Stimulated activated CD4-positive, alpha-beta T cell treated with anti-CD3 and anti-CD28 coated beads, Interleukin-1b, Interleukin-23, amount 100 ng/mL, for 24 hours (primary cell): ENCODE measurements around the gene FAAH.

ENCODE experiments used
- DNase-seq, 4 experiments: peaks; one replicate each; pipeline ENCODE4 v3.0.0-alpha.2; 2020; ENCODE audit warnings: low read depth in 4 of 4, low spot score in 1 of 4

The FAAH gene

DNA sequence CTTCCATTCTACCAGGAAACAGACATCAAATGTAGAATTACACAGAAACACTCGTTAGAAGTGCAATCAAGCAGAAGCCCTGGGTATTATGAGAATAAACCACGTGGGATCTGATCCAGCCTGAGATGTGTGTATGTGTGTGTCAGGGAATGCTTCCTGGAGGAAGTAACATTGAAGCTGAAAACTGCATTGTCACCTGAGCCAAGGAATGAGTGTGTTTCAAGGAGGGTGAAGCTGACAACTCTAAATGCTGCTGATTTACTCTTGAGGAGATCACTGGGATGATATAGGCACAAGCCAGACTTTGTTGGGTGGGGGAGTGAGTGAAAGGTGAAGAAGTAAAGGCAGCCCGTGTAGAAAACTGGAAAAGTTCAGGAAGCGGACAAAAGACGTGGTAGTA lies 27.6 kb downstream of the FAAH start:
- DNase-seq, result no peak

DNA sequence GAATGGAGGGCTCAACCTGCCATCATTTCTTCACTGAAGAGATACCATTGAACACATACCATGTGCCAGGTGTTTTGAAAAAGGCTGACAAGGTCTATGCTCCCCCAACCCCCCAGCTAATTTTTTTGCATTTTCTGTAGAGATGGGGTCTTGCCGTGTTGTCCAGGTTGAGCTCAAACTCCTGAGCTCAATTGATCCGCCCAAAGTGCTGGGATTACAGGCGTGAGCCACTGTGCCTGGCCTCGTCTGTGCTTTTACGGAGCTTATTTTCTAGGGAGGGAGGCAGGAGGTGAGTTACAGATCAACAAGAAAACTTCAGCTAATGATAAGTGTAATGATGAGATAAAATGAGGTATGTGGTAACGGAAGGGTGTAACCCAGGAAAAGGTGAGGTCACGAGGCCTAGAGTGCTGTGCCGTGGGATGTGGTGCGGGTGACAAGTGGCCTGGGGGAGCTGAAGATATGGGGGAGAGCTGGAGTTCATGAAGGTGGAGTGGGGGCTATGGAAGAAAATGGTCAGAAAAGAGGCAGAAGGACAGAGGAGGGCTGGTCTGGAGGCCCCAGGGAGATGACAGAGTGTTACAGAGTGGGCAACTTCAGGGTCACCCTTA lies 28.2 kb downstream of the FAAH start:
- no peak for DNase-seq

DNA sequence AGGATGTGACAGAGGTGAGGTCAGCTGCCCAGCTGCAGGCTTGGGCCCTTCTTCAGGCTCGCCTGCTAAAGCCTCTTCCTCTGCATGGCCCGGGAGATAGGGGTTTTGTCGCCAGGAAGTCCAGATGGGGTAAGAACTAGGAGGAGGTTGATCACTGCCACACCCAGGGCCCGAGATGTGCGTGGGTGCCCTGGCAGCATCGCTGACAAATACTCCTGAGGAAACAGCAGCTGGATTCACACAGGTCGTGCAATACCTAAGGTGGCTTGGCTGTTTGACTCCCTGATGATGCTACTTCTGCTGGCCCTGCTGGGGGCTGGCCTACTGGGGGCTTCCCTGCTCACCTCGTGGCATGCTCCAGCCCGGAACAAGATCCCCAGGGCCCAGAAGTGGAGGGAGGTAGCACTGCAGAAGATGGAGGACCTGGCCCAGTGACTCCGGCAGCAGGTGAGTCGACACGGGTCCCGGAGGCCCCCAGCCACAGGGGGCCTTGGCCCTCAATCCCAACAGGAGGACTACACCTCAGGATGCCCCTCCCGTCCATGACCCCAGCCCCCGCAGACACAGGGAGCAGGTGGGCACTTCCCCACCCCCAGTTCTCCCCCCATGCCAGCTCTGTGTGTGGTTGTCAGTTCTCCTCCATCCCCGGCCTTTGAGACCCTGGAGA lies 29.6 kb downstream of the FAAH start:
- no peak for DNase-seq

DNA sequence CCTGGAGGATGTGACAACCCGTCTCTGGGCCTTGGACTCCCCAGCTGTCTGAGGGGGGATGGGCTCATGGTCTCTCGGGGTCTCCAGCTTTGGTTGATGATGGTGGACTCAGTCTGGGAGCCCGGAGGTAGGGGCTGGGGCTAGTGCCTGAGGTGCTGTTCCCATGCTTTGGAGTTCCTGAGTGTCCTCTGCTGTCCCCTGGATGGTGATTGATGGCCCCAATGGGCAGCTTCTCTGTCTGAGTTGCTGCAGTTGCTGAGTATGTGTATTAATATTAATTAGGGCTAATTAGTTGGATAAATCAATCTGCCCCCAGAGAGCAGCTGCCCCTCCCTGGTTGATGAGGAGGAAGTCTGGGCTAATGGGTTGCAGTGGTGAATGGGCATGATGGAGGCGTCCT lies 30.6 kb downstream of the FAAH start:
- DNase-seq, result no peak

DNA sequence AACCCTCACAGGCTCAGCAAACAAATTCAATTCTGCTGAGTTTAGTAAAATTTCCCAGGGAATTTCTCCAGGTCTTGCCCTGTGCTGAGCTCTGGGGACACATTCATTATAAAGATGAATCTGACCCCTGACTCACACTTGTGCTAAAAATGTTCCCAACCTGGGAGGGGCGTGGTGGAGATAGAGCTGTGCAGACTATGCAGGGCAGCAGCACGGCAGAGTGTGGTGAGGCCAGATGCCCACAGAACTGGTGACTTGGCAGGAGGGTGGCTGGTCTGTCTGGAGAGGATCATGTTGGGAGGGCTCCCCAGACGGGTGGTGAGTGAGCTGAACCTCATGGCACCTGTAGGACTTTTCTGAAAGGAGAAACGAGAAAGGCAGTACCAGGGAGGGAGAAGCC lies 31.6 kb downstream of the FAAH start:
- DNase-seq, result no peak

DNA sequence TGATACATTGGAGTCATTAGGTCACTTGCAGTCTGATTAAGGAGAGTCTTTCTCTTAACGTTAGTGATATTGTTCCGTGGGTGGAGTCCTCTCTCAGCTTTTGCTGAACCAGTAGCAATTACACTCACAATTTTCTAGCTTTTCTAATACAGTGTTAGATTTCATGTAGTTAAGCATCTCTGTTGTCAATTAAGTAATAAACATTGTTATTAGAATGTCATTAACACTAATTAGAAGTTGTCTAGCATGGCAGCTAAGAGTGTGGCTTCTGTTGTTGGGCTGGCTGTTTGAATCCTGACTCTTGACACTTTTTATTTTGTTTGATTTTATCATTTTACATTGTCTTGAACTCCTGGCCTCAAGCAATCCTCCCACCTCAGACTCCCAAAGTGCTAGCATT lies 33.4 kb downstream of the FAAH start:
- no peak for DNase-seq

DNA sequence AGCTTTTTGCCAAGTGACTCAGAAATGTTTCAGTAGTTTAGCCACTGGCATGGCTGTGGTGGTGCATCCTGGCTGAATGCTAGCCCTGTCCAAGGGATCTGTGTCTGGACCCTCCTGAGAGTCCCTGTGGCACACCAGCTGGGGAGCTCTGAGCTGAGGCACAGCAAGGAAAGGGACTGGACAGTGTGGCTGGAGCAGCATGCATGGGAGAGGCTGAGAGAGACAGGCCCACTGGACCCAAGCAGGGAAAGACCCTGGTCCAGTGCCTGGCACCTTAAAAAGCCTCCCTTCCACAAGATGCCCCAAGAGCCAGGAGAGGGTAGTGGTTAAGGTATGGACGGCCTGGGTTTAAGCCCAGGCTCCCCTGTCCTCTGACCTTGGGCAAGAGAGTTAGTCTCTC lies 35.3 kb downstream of the FAAH start:
- no peak for DNase-seq

DNA sequence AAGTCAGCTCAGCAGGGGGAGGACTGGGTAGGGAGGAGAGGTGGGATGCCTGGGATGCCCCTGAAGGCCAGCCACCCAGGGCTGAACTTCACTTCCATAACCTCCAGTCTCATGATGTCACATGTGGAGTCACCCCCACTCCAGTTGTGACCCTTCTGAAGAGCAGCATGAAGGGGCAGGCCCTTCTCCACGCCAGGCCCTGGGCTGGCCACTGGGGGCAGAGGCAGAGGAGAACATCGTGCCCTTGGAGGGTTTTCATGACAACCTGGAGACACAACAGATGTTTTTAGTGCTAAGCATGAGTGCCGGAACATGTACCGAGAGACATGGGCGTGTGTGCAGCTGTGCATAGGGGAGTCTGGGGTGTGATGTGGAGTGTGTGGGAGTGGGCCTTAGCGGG lies 37.6 kb downstream of the FAAH start:
- no peak for DNase-seq

DNA sequence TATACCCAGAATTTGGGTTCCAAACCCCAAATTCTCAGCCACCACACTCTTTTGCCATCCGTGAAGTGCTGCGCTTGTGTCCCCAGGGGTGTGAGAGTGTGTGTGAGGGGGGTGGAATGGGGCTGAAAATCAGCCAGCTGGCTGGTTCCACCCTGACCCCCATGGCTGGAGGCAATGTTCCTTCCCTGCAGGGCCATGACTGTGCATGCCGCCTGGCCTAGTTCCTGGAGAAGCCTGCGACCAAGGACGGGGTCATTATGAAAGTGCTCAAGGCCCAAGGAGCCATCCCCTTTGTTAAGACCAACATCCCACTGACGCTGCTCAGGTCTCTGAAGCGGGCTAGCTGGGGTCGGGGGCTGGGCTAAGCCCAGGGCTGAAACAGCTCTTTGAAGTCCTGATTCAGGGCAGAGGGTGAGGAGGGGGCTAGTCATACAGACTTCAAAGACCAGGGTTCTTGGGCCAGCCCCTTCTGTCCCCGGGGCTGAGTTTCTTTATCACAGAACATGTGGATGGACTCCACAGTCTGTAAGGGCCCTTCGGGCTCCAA lies 38.7 kb downstream of the FAAH start:
- no peak for DNase-seq

DNA sequence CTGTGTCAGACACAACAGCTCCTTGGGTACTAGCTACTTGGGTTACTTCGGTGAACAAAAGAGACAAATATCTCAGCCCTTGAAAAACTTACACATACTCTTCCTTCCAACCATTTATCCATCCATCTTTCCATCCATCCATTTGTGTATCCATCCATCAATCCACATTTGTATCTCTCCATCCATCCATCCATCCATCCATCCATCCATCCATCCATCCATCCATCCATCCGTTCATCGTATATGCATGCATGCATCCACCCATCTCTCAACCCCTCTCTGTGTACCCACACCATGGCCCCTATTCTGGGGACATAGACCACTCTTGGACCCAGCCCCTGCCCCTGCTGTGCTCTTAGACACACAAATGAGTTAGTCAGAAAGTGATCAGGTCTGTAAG lies 40.2 kb downstream of the FAAH start:
- no peak for DNase-seq

DNA sequence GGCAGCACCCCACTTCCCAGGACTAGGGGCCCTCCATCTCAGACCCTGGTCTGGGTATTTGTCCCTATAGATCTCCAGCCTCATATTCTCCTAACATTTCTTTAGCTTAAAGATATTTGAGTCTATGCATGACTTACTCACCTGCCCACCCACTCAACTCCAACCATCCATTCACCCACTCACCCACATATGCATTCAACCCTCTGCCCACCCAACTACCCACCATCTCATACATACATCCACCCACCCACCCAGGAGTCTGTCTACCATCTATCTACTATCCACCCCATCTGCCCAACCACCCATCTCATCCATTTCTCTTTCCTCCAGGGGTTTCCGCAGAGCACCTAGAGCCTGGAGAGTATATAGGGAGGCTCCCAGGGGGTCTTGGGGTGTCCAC lies 42.7 kb downstream of the FAAH start:
- DNase-seq, result no peak

DNA sequence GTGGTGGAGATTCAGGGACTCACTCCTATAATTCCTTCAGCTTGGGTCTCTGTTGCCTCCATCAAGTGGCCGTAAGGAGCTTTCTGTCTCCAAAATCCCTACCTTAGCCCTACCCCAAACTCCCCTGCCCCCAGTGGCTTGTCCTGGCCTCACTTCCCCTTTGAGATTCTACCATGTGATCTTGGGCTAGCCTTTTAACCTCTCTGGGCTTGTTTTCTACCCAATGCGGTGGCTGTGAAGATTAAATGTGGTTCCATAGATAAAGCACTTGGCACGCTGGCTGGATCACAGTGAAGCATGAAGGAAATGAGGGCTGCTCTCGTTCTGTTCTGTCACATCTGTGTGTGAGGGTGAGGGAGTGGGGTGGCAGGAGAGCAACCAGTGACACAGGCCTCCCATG lies 43.6 kb downstream of the FAAH start:
- no peak for DNase-seq

DNA sequence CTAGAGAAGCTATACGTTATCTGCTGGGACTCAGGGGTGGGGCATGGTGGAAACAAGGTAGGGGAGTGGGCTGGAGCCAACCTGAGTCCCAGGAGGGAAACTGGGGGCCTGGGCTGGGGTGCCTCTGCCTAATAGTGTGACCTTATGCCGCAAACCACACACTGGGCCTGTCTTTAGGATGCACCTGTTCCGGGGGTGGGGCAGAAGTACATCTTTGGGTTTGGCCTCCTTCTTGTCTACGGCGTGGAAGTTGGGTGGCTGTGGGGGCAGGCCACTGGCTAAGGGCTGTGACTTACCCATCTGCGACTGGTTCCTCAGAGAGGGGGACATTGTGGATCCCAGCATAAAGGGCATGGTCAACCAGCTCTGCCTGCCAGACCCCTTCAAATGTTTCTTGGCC lies 44.2 kb downstream of the FAAH start:
- no peak for DNase-seq

DNA sequence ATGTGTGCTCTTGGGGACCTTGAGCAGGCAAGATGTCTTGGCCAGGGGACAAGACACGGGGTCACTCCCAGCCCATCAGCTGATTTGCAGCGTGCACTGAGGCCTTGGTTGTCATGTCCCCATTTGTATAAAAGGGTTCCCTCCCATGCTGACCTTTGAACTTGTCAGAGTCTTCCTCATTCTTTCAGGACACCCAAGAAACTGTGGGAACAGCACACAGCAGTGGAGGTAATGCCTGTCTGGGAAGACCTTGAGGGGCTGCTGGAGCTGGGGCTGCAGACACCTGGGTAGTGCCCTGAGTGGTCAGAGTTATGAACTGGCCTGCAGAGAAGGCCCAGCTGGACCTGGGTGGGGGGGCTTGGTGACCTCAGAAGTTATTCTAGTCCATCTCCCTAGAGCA lies 46.4 kb downstream of the FAAH start:
- no peak for DNase-seq

DNA sequence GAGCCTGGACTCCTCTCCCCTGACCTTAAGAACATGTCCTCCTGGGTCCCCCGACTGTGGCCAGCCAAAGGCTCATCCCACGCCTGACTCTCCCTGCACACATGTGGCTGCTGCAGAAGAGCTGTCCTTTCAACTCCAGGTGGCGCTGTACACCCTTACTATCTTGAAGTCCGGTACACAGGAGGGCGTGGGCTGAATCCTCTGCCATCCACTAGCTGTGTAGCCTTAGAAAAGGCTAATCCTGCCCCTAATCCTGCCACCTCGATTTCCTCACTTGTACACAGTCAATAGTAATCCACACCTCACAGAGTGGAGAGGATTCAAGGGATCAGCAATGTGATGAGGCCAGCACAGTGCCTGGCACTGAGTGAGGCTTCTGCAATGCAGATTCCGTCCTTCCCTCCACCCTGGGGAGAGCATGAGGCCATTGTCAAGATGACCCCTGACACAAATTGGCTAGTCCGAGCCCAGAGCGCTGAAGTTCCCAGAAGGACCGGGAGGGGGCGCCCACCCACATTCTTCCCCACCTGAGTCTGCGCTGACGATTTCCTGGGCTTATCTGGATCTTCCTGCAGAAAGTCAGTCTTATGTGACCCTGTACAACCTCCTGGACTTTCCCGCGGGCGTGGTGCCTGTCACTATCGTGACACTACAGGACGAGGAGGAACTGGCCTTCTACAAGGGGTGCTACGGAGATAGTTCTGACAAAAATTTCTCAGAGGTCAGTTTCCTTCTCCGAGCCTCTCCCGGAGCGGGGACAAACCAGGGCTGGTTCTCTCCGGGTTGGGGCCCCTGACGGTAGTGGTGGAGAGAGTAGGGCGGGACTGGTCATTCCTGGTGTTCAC lies 48.4 kb downstream of the FAAH start:
- peak; percentile 13 to 64 (median 54) for DNase-seq

DNA sequence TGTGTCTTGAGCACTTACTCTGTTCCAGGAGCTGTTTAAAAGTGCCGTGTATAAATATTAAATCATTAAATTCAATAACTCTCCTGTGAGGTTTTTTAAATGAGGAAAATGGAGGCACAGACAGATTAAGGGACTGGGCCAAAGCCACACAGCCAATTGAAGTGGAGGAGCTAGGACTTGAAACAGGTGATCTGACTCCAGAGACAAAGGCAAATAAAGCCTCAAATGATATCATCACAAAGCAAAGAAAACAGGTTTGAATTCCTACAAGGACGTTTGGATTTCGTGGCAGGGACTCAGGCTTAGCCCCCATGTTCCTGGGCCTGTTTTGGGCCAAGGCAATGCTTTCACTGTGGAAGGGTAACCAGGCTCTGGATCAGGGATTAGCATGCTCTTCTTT lies 50.3 kb downstream of the FAAH start:
- no peak for DNase-seq

DNA sequence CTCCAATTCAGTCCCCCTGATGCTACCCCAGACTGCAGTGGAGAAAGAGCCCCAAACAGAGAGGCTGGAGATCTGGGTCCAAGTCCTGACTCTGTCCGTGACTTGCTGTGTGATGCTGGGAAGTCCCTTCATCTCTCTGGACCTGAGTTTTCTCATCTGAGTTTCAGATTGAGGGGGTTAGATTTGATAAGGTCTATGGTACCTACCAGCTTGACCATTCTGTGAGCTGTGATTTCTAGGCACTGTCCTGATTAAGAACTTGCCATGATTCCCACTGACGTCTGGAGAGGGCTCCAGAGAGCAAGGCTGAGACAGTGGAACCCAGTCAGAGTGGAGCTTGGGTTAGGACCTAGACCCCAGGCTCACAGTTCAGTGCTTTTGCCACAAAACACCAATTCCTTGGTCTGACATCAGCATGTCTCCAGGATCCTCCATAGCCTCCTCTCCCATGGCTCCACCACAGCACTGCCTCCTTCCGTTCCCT lies 51.7 kb downstream of the FAAH start:
- no peak for DNase-seq

DNA sequence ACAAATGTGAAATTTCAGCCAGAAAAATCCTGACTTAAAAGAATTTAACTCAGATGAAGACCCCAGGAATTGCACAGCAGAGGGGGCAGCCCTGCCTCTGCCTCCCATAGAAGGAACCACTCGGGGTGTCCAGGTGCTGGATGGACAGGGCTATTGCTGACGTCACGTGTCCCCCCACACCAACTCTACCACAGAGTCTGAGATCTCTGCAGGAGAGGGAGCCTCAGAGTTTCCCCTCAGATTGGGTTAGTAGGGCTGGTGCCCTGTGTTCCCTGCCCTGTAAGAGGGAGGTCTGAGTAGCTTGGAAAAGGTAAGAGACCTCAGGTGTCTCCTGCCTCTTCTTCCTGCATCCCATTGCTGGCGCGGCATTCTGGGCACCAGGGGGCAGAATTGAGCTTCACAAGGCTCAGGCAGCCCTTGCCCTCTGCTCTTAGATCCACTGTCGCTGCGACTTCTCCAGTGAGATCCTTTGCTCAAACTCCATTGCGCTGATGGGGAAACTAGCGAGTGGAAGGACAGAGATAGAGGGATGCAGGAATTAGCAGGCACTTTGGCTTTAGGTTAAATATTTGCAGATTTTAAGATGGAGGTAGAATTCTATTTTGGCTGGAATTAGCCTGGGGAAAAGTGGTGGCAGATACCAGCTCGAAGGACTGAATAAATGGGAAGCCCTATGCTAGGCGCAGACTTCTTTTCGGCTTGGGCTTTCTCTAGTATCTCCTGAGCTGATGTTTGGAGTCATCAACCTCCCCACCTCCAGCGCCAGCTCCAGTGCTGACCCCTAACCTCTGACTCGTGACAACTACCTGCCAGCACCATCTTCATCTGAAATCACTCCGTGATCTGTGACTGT lies 52.8 kb downstream of the FAAH start:
- DNase-seq, result peak; percentile 62 to 73 (median 67)

DNA sequence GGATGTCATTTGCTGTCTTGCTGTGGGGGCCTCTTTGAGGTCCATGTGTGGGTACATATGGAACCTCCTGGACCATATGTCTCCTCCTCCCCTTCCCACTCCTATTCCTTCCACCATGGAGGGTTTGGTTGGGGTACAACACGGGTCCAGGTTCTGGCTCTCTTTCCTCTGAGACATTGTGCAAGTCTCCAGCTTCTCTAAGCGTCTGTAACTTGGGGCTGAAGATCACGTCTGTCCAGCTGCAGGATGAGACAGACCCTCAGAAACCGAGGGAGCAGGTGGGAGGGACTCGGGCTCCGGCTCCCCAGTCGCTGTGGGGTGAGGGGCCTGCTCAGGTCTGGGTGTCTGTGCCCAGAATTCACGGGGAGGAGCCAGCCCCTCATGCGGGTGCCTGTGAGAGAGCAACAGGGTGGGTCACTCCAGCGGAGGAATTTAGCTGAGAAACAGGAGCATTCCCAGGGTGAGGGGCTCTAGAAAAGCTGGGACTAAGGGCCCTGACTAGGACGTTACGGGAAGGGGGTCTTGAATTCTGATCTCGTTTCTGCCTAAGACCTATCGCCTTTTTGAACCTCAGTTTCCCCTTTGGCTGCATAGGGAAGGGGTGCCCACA lies 53.5 kb downstream of the FAAH start:
- no peak for DNase-seq

DNA sequence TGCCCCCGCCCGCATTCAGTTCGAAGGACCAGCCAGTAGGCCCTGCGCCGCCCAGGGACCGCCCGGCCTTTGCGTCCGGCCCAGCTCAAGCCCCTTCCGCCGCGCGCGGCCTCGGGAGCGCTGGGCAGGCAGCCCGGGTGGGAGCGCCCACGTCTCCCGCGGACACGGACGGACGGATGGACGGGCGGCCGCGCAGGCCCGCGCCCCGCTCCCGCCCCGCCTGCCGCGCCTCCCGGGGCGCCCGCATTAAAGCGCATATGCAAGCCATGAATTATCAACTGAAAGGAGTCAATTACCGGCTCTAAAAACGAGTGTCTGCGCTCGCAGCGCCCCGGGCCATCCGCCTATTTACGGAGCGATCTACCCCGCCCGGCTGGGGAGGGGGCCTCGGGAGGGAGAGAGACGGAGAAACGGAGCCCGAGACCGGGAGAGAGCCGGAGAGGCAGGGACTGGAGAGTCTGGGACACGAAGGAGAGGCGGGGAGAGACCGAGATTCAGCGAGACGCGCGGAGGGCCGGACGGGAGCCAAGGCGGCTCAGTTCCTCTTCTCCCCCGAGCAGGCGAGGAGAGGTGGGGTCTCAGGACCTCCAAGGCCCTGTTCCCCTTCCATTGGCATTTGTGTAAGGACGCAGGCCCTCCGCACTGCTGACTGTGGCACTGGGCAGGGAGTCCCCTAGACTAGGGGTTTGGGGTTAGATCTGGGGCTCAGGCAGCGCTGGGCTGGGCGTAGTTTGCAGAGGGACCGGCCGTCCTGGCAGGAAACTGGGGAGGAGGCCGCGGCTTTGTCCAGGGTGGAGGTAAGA lies 54.2 kb downstream of the FAAH start:
- DNase-seq, result no peak
